ENCODE data around the gene TIGD6.

The TIGD6 gene

DNA sequence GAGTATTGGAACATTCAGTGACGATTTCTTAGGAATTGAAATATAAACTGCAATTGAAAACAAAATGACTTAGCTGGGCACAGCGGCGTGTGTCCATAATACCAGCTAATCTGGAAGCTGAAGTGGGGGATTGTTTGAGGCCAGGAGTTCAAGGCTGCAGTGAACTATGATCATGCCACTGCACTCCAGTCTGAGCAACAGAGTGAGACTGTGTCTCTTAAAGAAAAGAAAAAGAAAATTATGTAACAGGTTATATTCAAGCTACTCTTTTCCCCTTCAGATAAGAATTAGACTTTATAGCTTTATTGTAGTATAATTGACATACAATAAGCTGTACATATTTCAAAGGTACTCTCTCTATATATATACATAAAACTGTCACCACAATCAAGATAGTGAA, 33.5 kb downstream of the TIGD6 start:
- no peak overlapping the region for H3K27ac ChIP-seq
- TF ChIP-seq ZFX (IDR thresholded peaks at IDR 0.05; ENCODE audit: borderline replicate concordance) (no peak), CTCF (IDR thresholded peaks at IDR 0.05) (no peak)

GRCh38 chr5:149963729-149964128, 36.7 kb downstream of the TIGD6 start:
- no peak overlapping the region for H3K27ac ChIP-seq
- TF ChIP-seq CTCF (IDR thresholded peaks at IDR 0.05) (no peak), ZFX (IDR thresholded peaks at IDR 0.05; ENCODE audit: borderline replicate concordance) (no peak)

- TF ChIP-seq ZFX (IDR thresholded peaks at IDR 0.05; ENCODE audit: borderline replicate concordance) (no peak), CTCF (IDR thresholded peaks at IDR 0.05) (no peak)
- no peak overlapping the region for H3K27ac ChIP-seq
These were observed 37.7 kb downstream of the TIGD6 start for GRCh38 chr5:149962601-149963300.

GRCh38 chr5:149961957-149962409, 38.5 kb downstream of the TIGD6 start:
- TF ChIP-seq CTCF (IDR thresholded peaks at IDR 0.05) (peak; percentile 56), ZFX (IDR thresholded peaks at IDR 0.05; ENCODE audit: borderline replicate concordance) (no peak)

GRCh38 chr5:149961186-149961685, 39.2 kb downstream of the TIGD6 start:
- no peak for TF ChIP-seq ZFX (IDR thresholded peaks at IDR 0.05; ENCODE audit: borderline replicate concordance)
- peak overlapping the region; percentile 75 for H3K27ac ChIP-seq

More at GRCh38 chr5:149961957-149962409, 38.5 kb downstream of the TIGD6 start:
- H3K27ac ChIP-seq: 0 out of 2 replicates have a peak overlapping the region, but pooled peaks have one; percentile 5

- TF ChIP-seq ZFX (IDR thresholded peaks at IDR 0.05; ENCODE audit: borderline replicate concordance) (no peak), CTCF (IDR thresholded peaks at IDR 0.05) (no peak)
- peak within 1 kb of the TSS; percentile 75 for H3K27ac ChIP-seq
These were observed 39.9 kb downstream of the TIGD6 start, which contains the start of gene SLC26A2 for GRCh38 chr5:149960272-149961185. Gene SLC26A2 (plus strand): TSS chr5:149960758. CDS start chr5:149977653, 16,895 bp downstream.

DNA sequence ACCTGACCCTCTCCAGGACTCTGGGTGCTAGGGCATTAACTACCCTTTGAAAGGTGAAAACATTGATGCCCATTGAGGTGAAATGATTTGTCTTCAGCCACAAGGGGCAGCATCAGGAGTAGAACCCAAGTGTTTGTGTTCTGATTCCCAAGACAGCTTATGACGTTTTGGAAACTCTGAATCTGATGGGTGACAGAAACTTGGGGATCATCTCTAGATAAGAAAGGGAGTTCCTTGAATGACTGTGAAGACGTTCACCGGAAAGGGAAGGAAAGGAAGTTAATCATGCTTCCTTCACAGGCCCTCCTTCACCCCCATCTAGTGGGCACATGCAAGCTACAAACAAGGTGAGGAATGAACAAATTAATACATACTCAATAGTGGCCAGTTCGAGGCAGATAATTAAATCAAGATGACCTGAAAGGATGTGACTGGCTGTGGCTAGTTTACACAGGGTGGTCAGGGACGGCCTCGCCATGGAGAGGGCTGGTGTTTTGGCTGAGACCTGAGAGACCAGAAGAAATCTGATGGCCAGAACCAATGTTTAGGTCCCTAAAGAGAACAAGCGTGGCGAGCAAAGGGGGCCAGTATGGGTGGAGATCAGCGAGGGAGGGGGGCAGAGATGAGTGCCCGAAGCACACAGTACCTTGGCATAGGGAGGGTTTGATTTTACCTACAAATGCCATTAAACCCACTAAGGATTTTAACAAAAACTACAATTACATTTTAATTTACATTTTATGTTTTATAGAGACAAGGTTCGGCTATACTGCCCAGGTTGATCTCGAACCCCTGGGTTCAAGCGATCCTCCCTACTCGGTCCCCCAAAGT, 40.8 kb downstream of the TIGD6 start:
- TF ChIP-seq CTCF (IDR thresholded peaks at IDR 0.05): peak; percentile 75
- TF ChIP-seq ZFX (IDR thresholded peaks at IDR 0.05; ENCODE audit: borderline replicate concordance): no peak

More for the DNA sequence above, 40.8 kb downstream of the TIGD6 start:
- peak overlapping the region; percentile 75 for H3K27ac ChIP-seq
